Activated naive CD8-positive, alpha-beta T cell treated with anti-CD3 and anti-CD28 coated beads, Interleukin-2, amount 10 ng/mL, durations not matched to agents 7 days and 5 days (primary cell): ENCODE measurements around the gene SPATS2L. TPM values are rescaled to one million over a fixed set of nuclear protein-coding genes. Genes with fewer than 3 reads are reported as not detected.
"Not testable (repeated sequence)": the region's sequence is repeated elsewhere in the genome, so short reads cannot be mapped to it uniquely, and the experiment has no call there.

Source experiments
- ATAC-seq: fragments of 150-1000 bp; cut with Tn5 transposase; one replicate; pipeline ENCODE4 v1.10.0; 2021; ENCODE audit warnings: low read depth, moderate library complexity
- POLR2A ChIA-PET: fragments of 350-600 bp; sonication (Branson Sonifier 250); formaldehyde crosslinking; loops from one replicate; lab custom pipeline; 2021; ENCODE audit warnings: antibody characterized with exemption; lab: Charles Lee
- DNase-seq: peaks from one replicate; pipeline ENCODE4 v3.0.0; 2021
- H3K27ac Mint-ChIP-seq: one replicate; pipeline ENCODE4 v1.8.0; 2022; ENCODE audit warnings: mild to moderate bottlenecking, mixed read lengths
- H3K27me3 Mint-ChIP-seq: one replicate; pipeline ENCODE4 v1.8.0; 2022; ENCODE audit warnings: mild to moderate bottlenecking, moderate library complexity, mixed read lengths
- H3K36me3 Mint-ChIP-seq: one replicate; pipeline ENCODE4 v1.8.0; 2021; ENCODE audit warnings: mild to moderate bottlenecking, mixed read lengths
- H3K4me1 Mint-ChIP-seq: one replicate; pipeline ENCODE4 v1.8.0; 2021; ENCODE audit warnings: mixed read lengths
- H3K4me3 Mint-ChIP-seq: one replicate; pipeline ENCODE4 v1.8.0; 2022; ENCODE audit warnings: mild to moderate bottlenecking, moderate library complexity, mixed read lengths
- H3K9me3 Mint-ChIP-seq: one replicate; pipeline ENCODE4 v1.8.0; 2021; ENCODE audit warnings: mixed read lengths
- total RNA-seq, 2 experiments: library from RNA; stranded (reverse); gene quantifications; one replicate each; pipeline ENCODE4 v1.2.3, GENCODE V29; 2021

Gene SPATS2L
- total RNA-seq, 2 experiments from 2014 or later = 46.3 to 47.1 TPM

- POLR2A ChIA-PET = no interaction called here
- Mint-ChIP-seq H3K9me3 (no peaks in the 10 kb centered on the region), H3K4me3 (no peak overlapping the region), H3K27ac (no peak overlapping the region), H3K27me3 (no peaks in the 10 kb centered on the region), H3K36me3 (peaks cover 20% of the 10 kb centered on the region), H3K4me1 (peaks cover 5% of the 10 kb centered on the region)
- no peak for ATAC-seq
- DNase-seq = no peak
Observed at GRCh38 chr2:200335657-200336056, 29.2 kb downstream of the SPATS2L start.

- ATAC-seq (no peak), DNase-seq (no peak)
- H3K9me3 Mint-ChIP-seq = no peaks in the 10 kb centered on the region
- POLR2A ChIA-PET = no interaction called here
- H3K4me1 Mint-ChIP-seq = peaks cover 12% of the 10 kb centered on the region
- H3K4me3 Mint-ChIP-seq = no peak overlapping the region
- no peaks in the 10 kb centered on the region for H3K27me3 Mint-ChIP-seq
- H3K36me3 Mint-ChIP-seq = peaks cover 16% of the 10 kb centered on the region
- H3K27ac Mint-ChIP-seq = no peak overlapping the region
Observed at GRCh38 chr2:200336980-200337615, 30.6 kb downstream of the SPATS2L start.

- POLR2A ChIA-PET = no interaction called here
- no peaks in the 10 kb centered on the region for H3K9me3 Mint-ChIP-seq
- no peaks in the 10 kb centered on the region for H3K27me3 Mint-ChIP-seq
- ATAC-seq (no peak), DNase-seq (no peak)
- no peak overlapping the region for H3K4me3 Mint-ChIP-seq
- no peak overlapping the region for H3K27ac Mint-ChIP-seq
- peaks cover 18% of the 10 kb centered on the region for H3K36me3 Mint-ChIP-seq
- H3K4me1 Mint-ChIP-seq = peaks cover 14% of the 10 kb centered on the region
Observed at GRCh38 chr2:200337621-200338020, 31.1 kb downstream of the SPATS2L start.

DNA sequence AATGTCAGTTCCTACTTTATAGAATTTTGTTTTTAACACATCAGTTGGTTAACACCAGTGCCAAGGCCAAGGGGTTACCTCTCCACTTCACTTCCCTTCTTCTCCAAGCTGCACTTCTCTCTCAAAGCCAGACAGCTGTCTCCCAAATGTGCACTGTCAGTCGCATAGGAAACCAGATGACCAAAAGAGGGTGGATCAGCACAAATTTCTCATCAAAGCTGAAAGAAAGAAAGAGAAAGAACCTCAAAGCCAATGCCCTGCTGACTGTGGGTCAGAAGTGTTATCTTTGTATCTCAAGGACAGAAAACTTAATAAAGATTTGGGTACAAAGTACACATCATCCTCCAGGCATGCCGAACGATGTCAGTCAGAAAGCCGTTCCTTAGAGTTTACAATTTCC, 32.2 kb downstream of the SPATS2L start:
- DNase-seq = no peak
- no peaks in the 10 kb centered on the region for H3K27me3 Mint-ChIP-seq
- H3K4me3 Mint-ChIP-seq = no peak overlapping the region
- ATAC-seq = no peak
- H3K36me3 Mint-ChIP-seq = peaks cover 18% of the 10 kb centered on the region
- H3K4me1 Mint-ChIP-seq = peaks cover 14% of the 10 kb centered on the region
- POLR2A ChIA-PET = interaction anchor here (0.7 kb wide), 1 partner anchor 977 kb away, joined by 3 read pairs; no protein-coding TSS in a partner anchor
- H3K27ac Mint-ChIP-seq = no peak overlapping the region
- peaks cover 1% of the 10 kb centered on the region for H3K9me3 Mint-ChIP-seq

GRCh38 chr2:200340508-200341224, 34.2 kb downstream of the SPATS2L start:
- H3K4me3 Mint-ChIP-seq = no peak overlapping the region
- ATAC-seq (no peak), DNase-seq (no peak)
- H3K27me3 Mint-ChIP-seq = no peaks in the 10 kb centered on the region
- POLR2A ChIA-PET = no interaction called here
- H3K27ac Mint-ChIP-seq = no peak overlapping the region
- peaks cover 15% of the 10 kb centered on the region for H3K36me3 Mint-ChIP-seq
- H3K4me1 Mint-ChIP-seq = peaks cover 14% of the 10 kb centered on the region
- peaks cover 5% of the 10 kb centered on the region for H3K9me3 Mint-ChIP-seq

- H3K27ac Mint-ChIP-seq = no peak overlapping the region
- POLR2A ChIA-PET = no interaction called here
- ATAC-seq = no peak
- H3K4me3 Mint-ChIP-seq = no peak overlapping the region
- no peak for DNase-seq
- peaks cover 5% of the 10 kb centered on the region for H3K9me3 Mint-ChIP-seq
- peaks cover 14% of the 10 kb centered on the region for H3K4me1 Mint-ChIP-seq
- peaks cover 15% of the 10 kb centered on the region for H3K36me3 Mint-ChIP-seq
- no peaks in the 10 kb centered on the region for H3K27me3 Mint-ChIP-seq
Observed at GRCh38 chr2:200341376-200341775, 34.9 kb downstream of the SPATS2L start.

- no peaks in the 10 kb centered on the region for H3K27me3 Mint-ChIP-seq
- H3K36me3 Mint-ChIP-seq = peaks cover 15% of the 10 kb centered on the region
- POLR2A ChIA-PET = no interaction called here
- no peak for DNase-seq
- H3K4me1 Mint-ChIP-seq = peaks cover 15% of the 10 kb centered on the region
- no peak overlapping the region for H3K4me3 Mint-ChIP-seq
- no peak overlapping the region for H3K27ac Mint-ChIP-seq
- no peak for ATAC-seq
- peaks cover 5% of the 10 kb centered on the region for H3K9me3 Mint-ChIP-seq
Observed at GRCh38 chr2:200342235-200342634, 35.7 kb downstream of the SPATS2L start.

- Mint-ChIP-seq H3K4me3 (no peak overlapping the region), H3K27ac (no peak overlapping the region), H3K9me3 (peaks cover 5% of the 10 kb centered on the region), H3K36me3 (peaks cover 15% of the 10 kb centered on the region), H3K4me1 (peaks cover 15% of the 10 kb centered on the region), H3K27me3 (no peaks in the 10 kb centered on the region)
- POLR2A ChIA-PET = interaction anchor here (0.6 kb wide), 1 partner anchor 31 kb away, joined by 9 read pairs; no protein-coding TSS in a partner anchor
- DNase-seq = no peak
- no peak for ATAC-seq
Observed at GRCh38 chr2:200342654-200343053, 36.2 kb downstream of the SPATS2L start.

DNA sequence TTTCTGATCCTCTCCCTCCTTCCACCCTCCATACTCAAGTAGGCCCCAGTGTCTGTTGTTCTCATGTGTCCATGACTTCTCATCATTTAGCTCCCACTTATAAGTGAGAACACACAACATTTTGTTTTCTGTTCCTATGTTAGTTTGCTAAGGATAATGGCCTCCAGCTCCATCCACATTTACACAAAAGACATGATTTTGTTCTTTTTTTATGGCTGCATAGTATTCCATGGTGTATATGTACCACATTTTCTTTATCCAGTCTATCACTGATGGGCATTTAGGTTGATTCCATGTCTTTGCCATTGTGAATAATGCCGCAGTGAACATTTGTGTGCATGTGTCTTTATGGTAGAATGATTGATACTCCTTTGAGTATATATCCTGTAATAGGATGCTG, 37.7 kb downstream of the SPATS2L start:
- H3K27me3 Mint-ChIP-seq, DNase-seq, ATAC-seq, H3K9me3 Mint-ChIP-seq, H3K4me3 Mint-ChIP-seq, H3K27ac Mint-ChIP-seq, POLR2A ChIA-PET: not testable (repeated sequence)
- H3K4me1 Mint-ChIP-seq = peaks cover 15% of the 10 kb centered on the region
- H3K36me3 Mint-ChIP-seq = peaks cover 15% of the 10 kb centered on the region

DNA sequence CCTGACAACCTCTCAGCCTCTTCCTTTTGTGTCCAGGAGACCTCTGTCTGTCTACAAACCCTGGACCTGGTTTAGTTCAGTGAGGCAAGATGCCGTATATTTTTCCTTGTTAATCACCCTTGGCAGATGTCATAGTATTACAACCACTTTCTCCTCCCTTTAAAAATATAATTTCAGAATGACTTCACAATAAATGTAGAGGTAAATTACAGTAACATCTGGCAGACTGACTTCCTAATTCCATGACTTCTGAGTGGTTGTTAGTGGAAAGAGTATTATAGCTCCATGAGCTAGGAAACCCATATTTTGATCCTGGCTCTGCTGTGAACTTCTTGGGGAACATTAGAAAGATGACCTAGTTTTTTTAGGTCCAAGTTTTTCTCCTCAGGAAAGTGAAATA, 39.5 kb downstream of the SPATS2L start:
- POLR2A ChIA-PET = no interaction called here

GRCh38 chr2:200347301-200347700, 40.8 kb downstream of the SPATS2L start:
- Mint-ChIP-seq H3K27ac (no peak overlapping the region), H3K4me1 (peaks cover 5% of the 10 kb centered on the region), H3K36me3 (peaks cover 5% of the 10 kb centered on the region), H3K9me3 (peaks cover 5% of the 10 kb centered on the region), H3K4me3 (no peak overlapping the region), H3K27me3 (no peaks in the 10 kb centered on the region)
- POLR2A ChIA-PET = no interaction called here
- DNase-seq (no peak), ATAC-seq (no peak)

More for the DNA sequence above, 39.5 kb downstream of the SPATS2L start:
- DNase-seq (no peak), ATAC-seq (no peak)
- H3K4me3 Mint-ChIP-seq = no peak overlapping the region
- peaks cover 5% of the 10 kb centered on the region for H3K9me3 Mint-ChIP-seq
- H3K4me1 Mint-ChIP-seq = peaks cover 12% of the 10 kb centered on the region
- H3K27ac Mint-ChIP-seq = no peak overlapping the region
- H3K36me3 Mint-ChIP-seq = peaks cover 11% of the 10 kb centered on the region
- H3K27me3 Mint-ChIP-seq = no peaks in the 10 kb centered on the region

- no peak overlapping the region for H3K4me3 Mint-ChIP-seq
- no peak overlapping the region for H3K27ac Mint-ChIP-seq
- POLR2A ChIA-PET = no interaction called here
- H3K9me3 Mint-ChIP-seq = peaks cover 4% of the 10 kb centered on the region
- ATAC-seq (no peak), DNase-seq (no peak)
- H3K27me3 Mint-ChIP-seq = no peaks in the 10 kb centered on the region
- peaks cover 4% of the 10 kb centered on the region for H3K4me1 Mint-ChIP-seq
- H3K36me3 Mint-ChIP-seq = peaks cover 7% of the 10 kb centered on the region
Observed at GRCh38 chr2:200348897-200349563, 42.5 kb downstream of the SPATS2L start.

GRCh38 chr2:200349868-200350267, 43.4 kb downstream of the SPATS2L start:
- no peaks in the 10 kb centered on the region for H3K27me3 Mint-ChIP-seq
- no peak for ATAC-seq
- H3K4me1 Mint-ChIP-seq = peaks cover 4% of the 10 kb centered on the region
- H3K36me3 Mint-ChIP-seq = peaks cover 6% of the 10 kb centered on the region
- POLR2A ChIA-PET = no interaction called here
- no peaks in the 10 kb centered on the region for H3K9me3 Mint-ChIP-seq
- no peak overlapping the region for H3K27ac Mint-ChIP-seq
- no peak overlapping the region for H3K4me3 Mint-ChIP-seq
- no peak for DNase-seq
